ENCODE measurements around the gene DYSF.

The DYSF gene

GRCh38 chr2:71587509-71588073 lies 134.2 kb downstream of the DYSF start:
- no peak for TF ChIP-seq CTCF (IDR thresholded peaks at IDR 0.05; ENCODE audit: extremely low read depth, insufficient read depth, missing control alignments)
- DNase-seq (ENCODE audit: low spot score): no peak
- in situ Hi-C loops (cut with MboI; ENCODE audit: low pct_unique_long_range_greater_than_20kb, low sequenced_read_pairs, unreplicated experiment): no loop called here

GRCh38 chr2:71588497-71589170 lies 135.3 kb downstream of the DYSF start:
- no peak for DNase-seq (ENCODE audit: low spot score)
- no peak for TF ChIP-seq CTCF (IDR thresholded peaks at IDR 0.05; ENCODE audit: extremely low read depth, insufficient read depth, missing control alignments)
- in situ Hi-C loops (cut with MboI; ENCODE audit: low pct_unique_long_range_greater_than_20kb, low sequenced_read_pairs, unreplicated experiment): no loop called here

GRCh38 chr2:71589763-71590162 lies 136.4 kb downstream of the DYSF start:
- no peak for DNase-seq (ENCODE audit: low spot score)
- in situ Hi-C loops (cut with MboI; ENCODE audit: low pct_unique_long_range_greater_than_20kb, low sequenced_read_pairs, unreplicated experiment): no loop called here
- TF ChIP-seq CTCF (IDR thresholded peaks at IDR 0.05; ENCODE audit: extremely low read depth, insufficient read depth, missing control alignments): no peak

GRCh38 chr2:71591044-71591443 lies 137.7 kb downstream of the DYSF start:
- no peak for TF ChIP-seq CTCF (IDR thresholded peaks at IDR 0.05; ENCODE audit: extremely low read depth, insufficient read depth, missing control alignments)
- no peak for DNase-seq (ENCODE audit: low spot score)
- in situ Hi-C loops (cut with MboI; ENCODE audit: low pct_unique_long_range_greater_than_20kb, low sequenced_read_pairs, unreplicated experiment): no loop called here

GRCh38 chr2:71592181-71592711 lies 138.9 kb downstream of the DYSF start:
- DNase-seq (ENCODE audit: low spot score): no peak
- in situ Hi-C loops (cut with MboI; ENCODE audit: low pct_unique_long_range_greater_than_20kb, low sequenced_read_pairs, unreplicated experiment): no loop called here
- TF ChIP-seq CTCF (IDR thresholded peaks at IDR 0.05; ENCODE audit: extremely low read depth, insufficient read depth, missing control alignments): no peak

- no peak for TF ChIP-seq CTCF (IDR thresholded peaks at IDR 0.05; ENCODE audit: extremely low read depth, insufficient read depth, missing control alignments)
- no peak for DNase-seq (ENCODE audit: low spot score)
- in situ Hi-C loops (cut with MboI; ENCODE audit: low pct_unique_long_range_greater_than_20kb, low sequenced_read_pairs, unreplicated experiment): no loop called here
Measured at GRCh38 chr2:71595569-71595968, 142.2 kb downstream of the DYSF start.

All from GM13977 (cell line).